C4-2B (cell line): ENCODE results near the gene KCNT1.

Source experiments
- H3K27ac ChIP-seq: fragments of 450-650 bp; 2 replicates; pipeline ENCODE4 v1.5.1; 2017
- ZFX ChIP-seq: fragments of 450-650 bp; IDR thresholded peaks from 2 replicates; pipeline ENCODE4 v1.6.1; 2017
- TF ChIP-seq, protein P1 (sequence below): fragments of 450-650 bp; conservative IDR thresholded peaks from 2 replicates; pipeline ENCODE4 v1.5.1; 2017; ENCODE audit warnings: mild to moderate bottlenecking

Gene KCNT1

DNA sequence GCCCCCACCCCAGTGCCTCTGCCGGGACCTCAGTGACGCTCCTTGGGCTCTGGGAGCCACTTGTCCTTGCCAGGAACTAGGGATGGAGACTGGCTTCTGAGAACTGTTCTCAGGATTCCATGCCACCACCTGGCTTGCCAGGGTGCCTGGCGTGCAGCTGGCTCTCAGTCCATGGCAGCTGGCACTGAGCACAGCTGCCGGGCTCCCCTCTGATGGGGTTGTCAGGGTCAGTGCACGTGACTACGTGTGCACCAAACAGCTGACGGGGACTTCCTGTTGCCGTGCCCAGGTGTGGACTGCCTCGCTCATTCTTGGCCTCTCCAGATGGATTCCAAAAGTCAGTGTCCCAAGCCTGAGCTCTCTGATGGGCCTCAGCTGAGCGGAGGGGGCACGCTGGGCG is 9.4 kb downstream of the KCNT1 start:
- H3K27ac ChIP-seq: no peak overlapping the region
- no peak for TF ChIP-seq ZFX
- TF ChIP-seq, protein P1, sequence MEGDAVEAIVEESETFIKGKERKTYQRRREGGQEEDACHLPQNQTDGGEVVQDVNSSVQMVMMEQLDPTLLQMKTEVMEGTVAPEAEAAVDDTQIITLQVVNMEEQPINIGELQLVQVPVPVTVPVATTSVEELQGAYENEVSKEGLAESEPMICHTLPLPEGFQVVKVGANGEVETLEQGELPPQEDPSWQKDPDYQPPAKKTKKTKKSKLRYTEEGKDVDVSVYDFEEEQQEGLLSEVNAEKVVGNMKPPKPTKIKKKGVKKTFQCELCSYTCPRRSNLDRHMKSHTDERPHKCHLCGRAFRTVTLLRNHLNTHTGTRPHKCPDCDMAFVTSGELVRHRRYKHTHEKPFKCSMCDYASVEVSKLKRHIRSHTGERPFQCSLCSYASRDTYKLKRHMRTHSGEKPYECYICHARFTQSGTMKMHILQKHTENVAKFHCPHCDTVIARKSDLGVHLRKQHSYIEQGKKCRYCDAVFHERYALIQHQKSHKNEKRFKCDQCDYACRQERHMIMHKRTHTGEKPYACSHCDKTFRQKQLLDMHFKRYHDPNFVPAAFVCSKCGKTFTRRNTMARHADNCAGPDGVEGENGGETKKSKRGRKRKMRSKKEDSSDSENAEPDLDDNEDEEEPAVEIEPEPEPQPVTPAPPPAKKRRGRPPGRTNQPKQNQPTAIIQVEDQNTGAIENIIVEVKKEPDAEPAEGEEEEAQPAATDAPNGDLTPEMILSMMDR: no peak

DNA sequence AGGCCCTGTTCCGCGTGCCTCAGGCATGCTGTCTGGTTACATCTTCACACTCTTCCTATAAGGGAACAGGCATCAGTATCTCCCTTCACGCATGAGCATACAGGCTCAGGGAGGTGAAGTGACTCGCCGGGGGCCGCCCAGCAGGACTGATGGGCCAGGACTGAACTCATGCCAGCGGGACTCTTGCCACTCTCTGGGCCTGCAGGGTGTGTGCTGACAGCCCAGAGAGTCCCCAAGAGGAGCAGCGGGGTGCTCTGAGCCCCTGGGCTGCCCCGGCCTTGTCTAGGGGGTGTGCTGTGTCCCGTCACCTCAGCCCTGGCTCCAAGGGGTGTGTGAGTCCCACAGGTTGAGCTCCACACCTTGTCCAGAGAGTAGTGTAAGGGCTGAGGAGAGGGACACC is 9.9 kb downstream of the KCNT1 start:
- no peak overlapping the region for H3K27ac ChIP-seq

DNA sequence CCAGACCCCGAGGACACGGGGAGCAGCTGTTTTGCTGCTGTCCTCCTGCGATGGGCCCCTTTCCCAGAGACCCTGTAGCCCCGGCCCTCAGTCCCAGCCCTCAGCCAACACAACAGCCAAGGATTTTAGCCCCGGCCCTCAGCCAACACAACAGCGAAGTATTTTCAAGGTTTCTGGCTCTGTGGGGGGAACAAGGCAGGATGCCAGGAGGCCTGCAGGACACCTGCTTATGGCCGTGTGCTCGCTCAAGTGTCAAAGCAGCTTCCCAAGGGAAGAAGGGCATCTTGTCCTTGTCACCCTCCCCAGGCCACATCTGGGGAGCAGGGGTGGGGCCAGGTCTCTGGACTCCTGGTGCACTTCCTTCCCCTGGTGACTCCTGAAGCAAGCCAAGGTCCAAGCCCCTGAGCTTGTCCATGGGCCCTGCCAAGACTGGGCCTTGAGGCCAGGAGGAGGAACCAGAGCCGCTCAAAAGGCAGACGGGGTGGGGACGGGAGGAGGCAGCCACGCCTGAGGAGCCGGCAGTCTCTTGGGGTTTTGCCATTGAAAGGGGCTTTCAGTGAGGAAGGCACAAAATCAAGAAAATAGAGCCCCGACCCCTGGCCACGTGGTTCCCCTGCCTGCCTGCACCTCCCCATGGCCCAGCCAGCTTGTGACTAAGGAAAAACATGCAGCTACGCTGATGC is 10.8 kb downstream of the KCNT1 start:
- TF ChIP-seq, protein P1: no peak
- TF ChIP-seq ZFX: no peak
- H3K27ac ChIP-seq: no peak overlapping the region

More for the DNA sequence above, 9.9 kb downstream of the KCNT1 start:
- TF ChIP-seq, protein P1: no peak
- TF ChIP-seq ZFX: no peak

DNA sequence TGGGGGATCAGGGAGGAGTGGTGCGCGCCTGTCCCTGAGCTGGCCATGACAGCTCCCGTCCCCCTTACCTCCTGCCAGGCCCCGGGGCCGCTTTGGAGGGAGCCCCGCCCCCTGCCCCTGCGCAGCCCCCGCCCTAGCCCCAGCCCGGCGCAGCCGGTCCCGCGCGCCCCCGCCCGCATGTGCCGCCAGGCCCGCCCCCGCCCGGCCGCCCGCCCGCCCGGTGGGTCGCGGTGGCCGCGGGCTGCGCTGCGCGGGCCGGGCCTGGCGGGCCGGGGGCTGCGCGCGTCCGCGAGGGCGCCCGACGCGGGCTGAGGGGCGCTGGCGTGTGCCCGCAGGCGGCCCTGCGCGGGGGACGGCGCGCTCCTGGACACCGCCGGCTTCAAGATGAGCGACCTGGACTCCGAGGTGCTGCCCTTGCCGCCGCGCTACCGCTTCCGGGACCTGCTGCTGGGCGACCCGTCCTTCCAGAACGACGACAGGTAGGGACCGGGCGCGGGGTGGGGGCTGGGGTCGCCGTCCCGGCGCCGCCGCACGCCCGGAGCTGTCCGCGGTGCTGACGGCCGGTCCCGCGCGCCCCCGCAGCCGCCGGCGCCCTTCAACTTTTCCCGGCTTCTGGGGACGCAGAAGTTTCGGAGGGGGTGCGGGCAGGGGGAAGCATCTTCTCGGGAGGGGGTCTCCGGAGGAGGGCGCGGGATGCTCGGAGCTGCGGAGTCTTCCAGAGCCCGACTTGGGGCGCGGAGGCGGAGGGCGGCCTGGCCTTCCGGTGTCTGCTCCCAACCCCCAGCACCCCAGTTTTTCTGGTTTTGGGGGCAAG is 12.5 kb downstream of the KCNT1 start:
- H3K27ac ChIP-seq: no peak overlapping the region
- no peak for TF ChIP-seq ZFX
- TF ChIP-seq, protein P1: no peak

DNA sequence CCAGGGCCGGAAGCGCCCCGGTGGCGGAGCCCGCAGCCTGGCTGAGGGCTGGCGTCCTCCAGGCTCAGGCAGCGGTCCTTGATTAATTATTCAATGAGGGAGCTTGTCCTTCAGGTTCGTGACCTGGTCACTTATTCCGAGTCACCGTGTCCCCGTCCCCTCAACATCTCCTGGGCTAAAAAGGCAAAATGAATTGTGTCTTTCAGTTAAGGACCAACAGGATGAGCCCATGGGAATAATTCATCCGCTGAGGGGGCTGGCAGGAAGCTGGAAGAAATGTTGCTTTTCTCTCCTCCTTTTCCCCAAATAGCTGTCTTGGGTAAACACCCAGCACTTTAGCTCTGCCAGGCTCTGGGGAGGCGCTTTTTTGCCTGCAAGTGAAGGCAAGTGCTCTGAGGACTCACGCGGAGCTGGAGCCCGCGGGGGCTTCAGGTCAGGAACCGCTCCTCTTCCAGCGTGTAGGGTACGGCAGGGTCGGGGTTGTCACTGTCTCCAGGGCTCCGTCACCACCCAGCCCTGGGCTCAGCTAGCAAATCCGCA is 13.1 kb downstream of the KCNT1 start:
- no peak overlapping the region for H3K27ac ChIP-seq
- TF ChIP-seq, protein P1: no peak

DNA sequence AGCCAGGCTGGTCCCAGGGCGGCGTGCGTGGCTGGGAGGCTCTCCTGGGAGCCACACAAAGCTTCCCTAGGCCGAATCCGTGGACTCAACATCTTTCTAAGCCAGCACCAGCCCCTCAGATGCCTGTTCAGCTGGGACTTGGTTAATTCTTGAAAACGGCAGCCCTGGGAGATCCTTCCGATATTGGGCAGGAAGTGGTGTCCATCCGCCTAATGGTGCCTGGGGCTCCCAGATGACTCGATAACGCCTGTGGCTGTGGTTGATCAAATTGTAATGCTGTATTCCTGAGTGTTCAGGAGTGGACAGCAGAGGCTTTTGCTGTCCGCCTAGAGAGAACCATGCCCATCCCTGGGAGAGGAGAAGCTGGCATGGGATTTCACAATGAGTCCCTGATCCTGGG is 14.1 kb downstream of the KCNT1 start:
- TF ChIP-seq, protein P1: no peak
- no peak for TF ChIP-seq ZFX

DNA sequence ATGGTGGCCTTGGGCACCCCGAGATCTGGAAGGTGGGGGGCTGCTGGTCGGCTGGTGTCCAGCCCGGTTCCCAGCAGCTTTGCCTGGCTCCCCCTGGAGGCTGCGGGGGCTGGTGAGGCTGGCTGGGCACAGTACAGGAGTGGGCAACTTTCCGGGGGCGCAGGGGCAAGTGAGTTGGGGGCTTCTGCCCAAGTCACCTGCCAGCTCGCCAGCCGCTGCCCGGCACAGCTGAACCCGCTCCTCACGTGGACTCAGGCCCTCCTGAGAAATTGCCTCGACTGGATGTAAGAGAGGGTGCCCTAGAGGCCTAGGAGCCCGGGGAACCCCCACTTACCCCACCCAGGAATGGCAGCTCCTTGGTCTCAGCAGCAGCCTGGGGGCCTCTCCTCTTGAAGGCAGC is 15.4 kb downstream of the KCNT1 start:
- no peak for TF ChIP-seq ZFX
- TF ChIP-seq, protein P1: no peak
- no peak overlapping the region for H3K27ac ChIP-seq

More for the DNA sequence above, 14.1 kb downstream of the KCNT1 start:
- H3K27ac ChIP-seq: no peak overlapping the region
